ENCODE measurements around the gene SMG6. TPM values are rescaled to one million over a fixed set of nuclear protein-coding genes. Genes with fewer than 3 reads are reported as not detected.
"Not testable (repeated sequence)": the region's sequence is repeated elsewhere in the genome, so short reads cannot be mapped to it uniquely, and the experiment has no call there.

Gene SMG6
- polyA plus RNA-seq, 1 experiment: 27.3 TPM

- Histone ChIP-seq H3K4me3 (ENCODE audit: low read depth, low read length) (peak overlapping the region; percentile 31), H3K27me3 (ENCODE audit: control insufficient read depth, insufficient read depth, low read length) (no peaks in the 10 kb centered on the region), H3K9me3 (ENCODE audit: control insufficient read depth, insufficient read depth, low read length) (no peaks in the 10 kb centered on the region), H3K27ac (ENCODE audit: low read depth, low read length) (peak overlapping the region; percentile 98)
- ChIA-PET POLR2A (interaction anchor here (0.6 to 2.5 kb wide), 22 partner anchors 10 to 114 kb away, joined by 3 to 30 read pairs (median 5); no protein-coding TSS in a partner anchor), CTCF (interaction anchor here (1.1 kb wide), 1 partner anchor 72 kb away, joined by 4 read pairs; no protein-coding TSS in a partner anchor)
- DNase-seq (ENCODE audit: low read depth, low spot score): peak; percentile 98
- no peak for TF ChIP-seq CTCF (IDR thresholded peaks at IDR 0.05; ENCODE audit: low read depth, low read length)
Measured at GRCh38 chr17:2172077-2172851, 131.3 kb downstream of the SMG6 start.

- peak overlapping the region; percentile 31 for H3K4me3 ChIP-seq (ENCODE audit: low read depth, low read length)
- H3K27me3 ChIP-seq (ENCODE audit: control insufficient read depth, insufficient read depth, low read length): no peaks in the 10 kb centered on the region
- H3K9me3 ChIP-seq (ENCODE audit: control insufficient read depth, insufficient read depth, low read length): no peaks in the 10 kb centered on the region
- DNase-seq (ENCODE audit: low read depth, low spot score): no peak
- TF ChIP-seq CTCF (IDR thresholded peaks at IDR 0.05; ENCODE audit: low read depth, low read length): no peak
- peak overlapping the region; percentile 95 for H3K27ac ChIP-seq (ENCODE audit: low read depth, low read length)
- CTCF ChIA-PET: no interaction called here
- POLR2A ChIA-PET: interaction anchor here (0.6 to 2.5 kb wide), 19 partner anchors 10 to 113 kb away, joined by 3 to 30 read pairs (median 5); no protein-coding TSS in a partner anchor
Measured at GRCh38 chr17:2171702-2172076, 131.9 kb downstream of the SMG6 start.

- POLR2A ChIA-PET: no interaction called here
- Histone ChIP-seq H3K9me3 (ENCODE audit: control insufficient read depth, insufficient read depth, low read length) (no peaks in the 10 kb centered on the region), H3K27ac (ENCODE audit: low read depth, low read length) (no peak overlapping the region), H3K4me3 (ENCODE audit: low read depth, low read length) (no peak overlapping the region), H3K27me3 (ENCODE audit: control insufficient read depth, insufficient read depth, low read length) (no peaks in the 10 kb centered on the region)
- TF ChIP-seq CTCF (IDR thresholded peaks at IDR 0.05; ENCODE audit: low read depth, low read length): peak; percentile 13; the same call in 1 of the 2 replicates
- no peak for DNase-seq (ENCODE audit: low read depth, low spot score)
- CTCF ChIA-PET: no interaction called here
Measured at GRCh38 chr17:2170023-2170422, 133.6 kb downstream of the SMG6 start.

- H3K27ac ChIP-seq (ENCODE audit: low read depth, low read length); H3K9me3 ChIP-seq (ENCODE audit: control insufficient read depth, insufficient read depth, low read length); H3K4me3 ChIP-seq (ENCODE audit: low read depth, low read length); DNase-seq (ENCODE audit: low read depth, low spot score); POLR2A ChIA-PET; H3K27me3 ChIP-seq (ENCODE audit: control insufficient read depth, insufficient read depth, low read length): not testable (repeated sequence)
- CTCF ChIA-PET: interaction anchor here (0.5 to 1.6 kb wide), 3 partner anchors 10 to 79 kb away, joined by 3 read pairs; no protein-coding TSS in a partner anchor
Measured at GRCh38 chr17:2165723-2166122, 137.9 kb downstream of the SMG6 start.

- no peaks in the 10 kb centered on the region for H3K27me3 ChIP-seq (ENCODE audit: control insufficient read depth, insufficient read depth, low read length)
- POLR2A ChIA-PET: interaction anchor here (0.9 to 1.8 kb wide), 2 partner anchors 20 to 56 kb away, joined by 3 to 6 read pairs; no protein-coding TSS in a partner anchor
- no peak for TF ChIP-seq CTCF (IDR thresholded peaks at IDR 0.05; ENCODE audit: low read depth, low read length)
- no peaks in the 10 kb centered on the region for H3K9me3 ChIP-seq (ENCODE audit: control insufficient read depth, insufficient read depth, low read length)
- peak overlapping the region; percentile 54 for H3K27ac ChIP-seq (ENCODE audit: low read depth, low read length)
- H3K4me3 ChIP-seq (ENCODE audit: low read depth, low read length): no peak overlapping the region
- CTCF ChIA-PET: no interaction called here
- no peak for DNase-seq (ENCODE audit: low read depth, low spot score)
Measured at GRCh38 chr17:2158396-2158780, 145.2 kb downstream of the SMG6 start.
